Panc1 (cell line): Measurements from ENCODE around the gene PLK3. TPM values are rescaled to one million over a fixed set of nuclear protein-coding genes. Genes with fewer than 3 reads are reported as not detected.

Source experiments
- ATAC-seq: fragments of 200-7000 bp; cut with Tn5 transposase; 2 replicates; pipeline ENCODE4 v1.9.1; 2020; ENCODE audit warnings: mild to moderate bottlenecking, moderate library complexity
- BruUV-seq: library from RNA; stranded (reverse); fragments of 400-500 nt; replicated peaks from 2 replicates; lab custom pipeline; 2021; lab: Mats Ljungman, UMichigan
- CTCF ChIA-PET: fragments of 300-600 bp; sonication (Branson Sonifier 250); formaldehyde crosslinking; loops from one replicate; lab custom pipeline; 2022; ENCODE audit warnings: antibody characterized with exemption; lab: Charles Lee
- POLR2A ChIA-PET: fragments of 300-600 bp; sonication (Branson Sonifier 250); formaldehyde crosslinking; loops from one replicate; lab custom pipeline; 2022; ENCODE audit warnings: antibody characterized with exemption; lab: Charles Lee
- DNase-seq: peaks from one replicate; pipeline ENCODE4 v3.0.0-alpha.2; 2010; ENCODE audit warnings: low read depth, low spot score
- H3K27ac ChIP-seq: 2 replicates; pipeline ENCODE4 v1.5.1; 2011; ENCODE audit warnings: mild to moderate bottlenecking, low read length, inconsistent platforms
- H3K27me3 ChIP-seq: fragments of 200-500 bp; sonication (Bioruptor generic); 2 replicates; pipeline ENCODE4 v1.6.0; 2014; ENCODE audit warnings: low read length, inconsistent platforms; ENCODE audit not compliant: control insufficient read depth, insufficient read depth
- H3K36me3 ChIP-seq: fragments of 200-500 bp; sonication (Bioruptor generic); 2 replicates; pipeline ENCODE4 v1.5.1; 2014; ENCODE audit warnings: inconsistent platforms, mild to moderate bottlenecking, low read length, moderate library complexity; ENCODE audit not compliant: control insufficient read depth, insufficient read depth
- H3K4me1 ChIP-seq: 2 replicates; pipeline ENCODE4 v1.5.1; 2011; ENCODE audit warnings: inconsistent platforms, mild to moderate bottlenecking, low read length, moderate library complexity; ENCODE audit not compliant: control insufficient read depth, insufficient read depth
- H3K4me3 ChIP-seq, 2 experiments: 2 replicates each; pipeline ENCODE4 v1.5.1; 2011 to 2012; ENCODE audit warnings: low read depth in 2 of 2, low read length in 2 of 2, mild to moderate bottlenecking in 2 of 2, inconsistent platforms in 1 of 2, moderate library complexity in 1 of 2
- H3K9me3 ChIP-seq: fragments of 200-500 bp; sonication (Bioruptor generic); 2 replicates; pipeline ENCODE4 v1.5.1; 2014; ENCODE audit warnings: low read depth, mild to moderate bottlenecking, inconsistent platforms, low read length, moderate library complexity; ENCODE audit not compliant: control insufficient read depth, insufficient read depth
- POLR2AphosphoS5 ChIP-seq: IDR thresholded peaks from 2 replicates; pipeline ENCODE4 v1.6.1; 2012; ENCODE audit warnings: mild to moderate bottlenecking, low read depth, low read length, moderate library complexity
- REST ChIP-seq, 2 experiments: IDR thresholded peaks; 2 replicates each; pipeline ENCODE4 v1.6.1; 2011 to 2012; ENCODE audit warnings: low read depth in 2 of 2, control low read depth in 1 of 2, low read length in 1 of 2, mild to moderate bottlenecking in 1 of 2, moderate library complexity in 1 of 2; ENCODE audit not compliant: insufficient read depth in 1 of 2
- SIN3A ChIP-seq: IDR thresholded peaks from 2 replicates; pipeline ENCODE4 v1.6.1; 2012; ENCODE audit warnings: low read depth, mild to moderate bottlenecking, low read length, moderate library complexity, borderline replicate concordance; ENCODE audit not compliant: insufficient read depth
- TCF7L2 ChIP-seq: IDR thresholded peaks from 2 replicates; pipeline ENCODE4 v1.6.1; 2011; ENCODE audit warnings: mild to moderate bottlenecking, low read depth, low read length, inconsistent platforms
- in situ Hi-C: cut with HindIII; loops from 2 replicates; pipeline ENCODE4 v1.10.0; 2016; ENCODE audit warnings: low sequenced_read_pairs, low pct_unique_long_range_greater_than_20kb
- intact Hi-C: fragments of 100-400 bp; cut with micrococcal nuclease; formaldehyde crosslinking; loops from one replicate; pipeline ENCODE4 v1.10.0; 2022; ENCODE audit not compliant: unreplicated experiment
- total RNA-seq: library from RNA; stranded (reverse); gene quantifications from one replicate; pipeline ENCODE4 v1.2.1, GENCODE V29; 2021; ENCODE audit not compliant: unreplicated experiment
- TF ChIP-seq, protein P1 (sequence below): fragments of 450-650 bp; IDR thresholded peaks from 2 replicates; pipeline ENCODE4 v1.5.1; 2017; ENCODE audit warnings: mild to moderate bottlenecking

The PLK3 gene
- total RNA-seq, 1 experiment from 2014 or later = 13.7 TPM

DNA sequence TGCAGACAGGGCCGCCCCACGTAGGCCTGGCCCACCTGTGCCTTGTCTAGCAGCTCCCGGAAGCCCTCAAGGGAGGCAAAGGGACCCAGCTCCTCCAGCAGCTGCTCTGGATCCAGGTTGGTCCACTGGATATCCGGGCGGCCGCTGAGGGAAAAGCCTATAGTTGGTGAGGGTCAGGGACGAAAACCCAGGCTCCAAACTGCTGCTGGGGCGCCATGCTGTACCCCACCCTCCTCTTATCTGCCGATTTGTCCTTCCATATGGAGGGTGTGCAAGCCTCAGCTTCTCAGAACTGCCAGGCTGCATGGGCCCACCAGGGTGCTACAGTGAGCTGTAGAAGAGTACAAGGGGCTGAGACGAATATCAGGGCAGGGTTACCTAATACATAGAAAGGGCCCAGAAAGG lies 30.7 kb downstream of the PLK3 start:
- TF ChIP-seq, protein P1, sequence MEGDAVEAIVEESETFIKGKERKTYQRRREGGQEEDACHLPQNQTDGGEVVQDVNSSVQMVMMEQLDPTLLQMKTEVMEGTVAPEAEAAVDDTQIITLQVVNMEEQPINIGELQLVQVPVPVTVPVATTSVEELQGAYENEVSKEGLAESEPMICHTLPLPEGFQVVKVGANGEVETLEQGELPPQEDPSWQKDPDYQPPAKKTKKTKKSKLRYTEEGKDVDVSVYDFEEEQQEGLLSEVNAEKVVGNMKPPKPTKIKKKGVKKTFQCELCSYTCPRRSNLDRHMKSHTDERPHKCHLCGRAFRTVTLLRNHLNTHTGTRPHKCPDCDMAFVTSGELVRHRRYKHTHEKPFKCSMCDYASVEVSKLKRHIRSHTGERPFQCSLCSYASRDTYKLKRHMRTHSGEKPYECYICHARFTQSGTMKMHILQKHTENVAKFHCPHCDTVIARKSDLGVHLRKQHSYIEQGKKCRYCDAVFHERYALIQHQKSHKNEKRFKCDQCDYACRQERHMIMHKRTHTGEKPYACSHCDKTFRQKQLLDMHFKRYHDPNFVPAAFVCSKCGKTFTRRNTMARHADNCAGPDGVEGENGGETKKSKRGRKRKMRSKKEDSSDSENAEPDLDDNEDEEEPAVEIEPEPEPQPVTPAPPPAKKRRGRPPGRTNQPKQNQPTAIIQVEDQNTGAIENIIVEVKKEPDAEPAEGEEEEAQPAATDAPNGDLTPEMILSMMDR = no peak
- TF ChIP-seq POLR2AphosphoS5 = no peak
- no peak for TF ChIP-seq REST (IDR thresholded peaks at IDR 0.05; ENCODE audit: insufficient read depth in 1 of 2, low read depth in 2 of 2, low read length in 1 of 2)
- no peak for TF ChIP-seq TCF7L2
- no peak for TF ChIP-seq SIN3A
- ATAC-seq = 0 out of 2 replicates have a peak, but pooled peaks have one; percentile 25
- BruUV-seq = no TSS peak
- H3K4me1 ChIP-seq = no peaks in the 10 kb centered on the region
- ChIA-PET POLR2A (no interaction called here), CTCF (no interaction called here)
- no peaks in the 10 kb centered on the region for H3K27me3 ChIP-seq
- intact Hi-C loops = loop anchor here (10.0 kb wide), 1 partner anchor 474 kb away; no protein-coding TSS in a partner anchor
- H3K9me3 ChIP-seq = no peaks in the 10 kb centered on the region
- in situ Hi-C loops = no loop called here
- no peaks in the 10 kb centered on the region for H3K36me3 ChIP-seq
- H3K27ac ChIP-seq = no peak overlapping the region
- H3K4me3 ChIP-seq = no peak overlapping the region
- DNase-seq = no peak

DNA sequence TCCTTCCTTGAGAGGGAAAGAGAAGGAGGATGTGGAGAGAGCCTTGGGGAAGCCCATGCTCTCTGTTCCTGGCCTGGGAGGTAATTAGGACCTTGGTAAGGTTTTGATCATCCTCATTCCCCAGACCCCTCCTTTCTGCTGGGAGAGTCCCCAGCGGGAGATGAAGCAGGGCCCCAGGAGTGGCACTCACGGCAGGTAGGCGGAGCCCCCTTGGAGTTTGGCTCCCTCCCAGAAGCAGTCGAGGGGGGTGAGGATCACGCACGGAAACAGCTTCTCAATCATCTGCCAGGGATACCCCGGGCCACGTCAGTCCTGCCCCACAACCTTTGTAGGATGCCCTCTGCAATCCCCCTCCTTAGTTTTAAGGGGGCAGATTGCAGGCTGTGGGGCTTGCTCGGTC lies 31.3 kb downstream of the PLK3 start:
- Histone ChIP-seq H3K4me1 (no peaks in the 10 kb centered on the region), H3K9me3 (no peaks in the 10 kb centered on the region), H3K36me3 (no peaks in the 10 kb centered on the region), H3K27me3 (no peaks in the 10 kb centered on the region), H3K4me3 (no peak overlapping the region), H3K27ac (no peak overlapping the region)
- BruUV-seq = no TSS peak
- ATAC-seq (no peak), DNase-seq (no peak)
- POLR2A ChIA-PET = no interaction called here
- TF ChIP-seq SIN3A (no peak), TCF7L2 (no peak), POLR2AphosphoS5 (no peak), REST (IDR thresholded peaks at IDR 0.05; ENCODE audit: insufficient read depth in 1 of 2, low read depth in 2 of 2, low read length in 1 of 2) (no peak)
- TF ChIP-seq, protein P1 = no peak
- CTCF ChIA-PET = no interaction called here
- in situ Hi-C loops = no loop called here
- intact Hi-C loops = loop anchor here (10.0 kb wide), 1 partner anchor 473 kb away; no protein-coding TSS in a partner anchor
